Gastroesophageal sphincter (tissue), 4 donors: ENCODE data around the gene ADGRB2. TPM values are rescaled to one million over a fixed set of nuclear protein-coding genes. Genes with fewer than 3 reads are reported as not detected.

Experiments used
- ATAC-seq: fragments of 150-250 bp; one replicate; pipeline ENCODE4 v1.9.1; 2016; ENCODE audit warnings: mild to moderate bottlenecking, moderate library complexity
- H3K27ac ChIP-seq, 4 donors: fragments of 200-600 bp; sonication (generic) in 3 of 4; 1 replicate in 3 of 4; 2 replicates in 1 of 4; pipeline ENCODE4 v1.5.1; 2016 to 2019
- H3K27me3 ChIP-seq: fragments of 200-600 bp; sonication (generic); one replicate; pipeline ENCODE4 v1.5.1; 2019
- H3K36me3 ChIP-seq, 2 donors: fragments of 200-600 bp; sonication (generic); one replicate each; pipeline ENCODE4 v1.5.1; 2019; ENCODE audit warnings: control low read depth in 1 of 2
- H3K4me1 ChIP-seq, 3 donors: fragments of 200-600 bp; sonication (generic); 1 replicate in 2 of 3; 2 replicates in 1 of 3; pipeline ENCODE4 v1.5.1; 2016 to 2019; ENCODE audit warnings: control low read depth in 2 of 3
- H3K4me3 ChIP-seq, 2 donors: fragments of 200-600 bp; sonication (generic); one replicate each; pipeline ENCODE4 v1.5.1; 2019; ENCODE audit warnings: mild to moderate bottlenecking in 1 of 2, moderate library complexity in 1 of 2
- H3K9me3 ChIP-seq, 3 donors: fragments of 200-600 bp; sonication (generic); one replicate each; pipeline ENCODE4 v1.5.1; 2017 to 2019; ENCODE audit warnings: control low read depth in 2 of 3
- CTCF ChIP-seq, 4 experiments: fragments of 200-600 bp in 2 of 4; fragments of 450-650 bp in 2 of 4; sonication (generic) in 1 of 4; IDR thresholded peaks; one replicate each; pipeline ENCODE4 v1.5.1; 2017 to 2019; ENCODE audit warnings: antibody characterized with exemption in 4 of 4, mild to moderate bottlenecking in 2 of 4, moderate library complexity in 2 of 4
- EP300 ChIP-seq: sonication (generic); formaldehyde crosslinking; IDR thresholded peaks from one replicate; pipeline ENCODE4 v1.6.1; 2017; ENCODE audit warnings: antibody characterized with exemption, mild to moderate bottlenecking
- POLR2A ChIP-seq, 2 donors: fragments of 450-650 bp; IDR thresholded peaks; one replicate each; pipeline ENCODE4 v1.6.1; 2017; ENCODE audit warnings: antibody characterized with exemption in 2 of 2, mild to moderate bottlenecking in 2 of 2, moderate library complexity in 1 of 2
- POLR2AphosphoS5 ChIP-seq: sonication (generic); formaldehyde crosslinking; IDR thresholded peaks from one replicate; pipeline ENCODE4 v1.6.1; 2017; ENCODE audit warnings: antibody characterized with exemption
- WGBS, 2 donors: methylation state at CpG; one replicate each; pipeline ENCODE4 v1.1.5; 2018; ENCODE audit warnings: low coverage in 1 of 2; 5-methylcytosine and 5-hydroxymethylcytosine counted together
- total RNA-seq, 4 donors: library from RNA; depleted of rRNA; stranded (reverse); fragments of >200 nt; gene quantifications; one replicate each; pipeline ENCODE4 v1.1.0, GENCODE V29; 2016

Gene ADGRB2
- total RNA-seq, 4 donors from 2014 or later, result 1.7 to 6.0 (median 3.2) TPM

- no peaks in the 10 kb centered on the region for H3K9me3 ChIP-seq
- WGBS, 2 donors, result 100% methylated on average over 1 of the region's 3 CpGs; no CpG with 5 or more reads in 1 of the 2 donors
- no peak for TF ChIP-seq CTCF (IDR thresholded peaks at IDR 0.05)
- TF ChIP-seq POLR2A (IDR thresholded peaks at IDR 0.05), result no peak
- TF ChIP-seq POLR2AphosphoS5, result no peak
- TF ChIP-seq EP300, result no peak
- peaks cover 0 to 33% (median 10%) of the 10 kb centered on the region in 3 donors for H3K4me1 ChIP-seq
- H3K27me3 ChIP-seq, result peaks cover 3% of the 10 kb centered on the region
- no peak overlapping the region for H3K27ac ChIP-seq
- H3K4me3 ChIP-seq, result no peak overlapping the region
- ATAC-seq, result no peak
- H3K36me3 ChIP-seq, result no peaks in the 10 kb centered on the region
Measured at GRCh38 chr1:31783846-31784245, 19.7 kb upstream of the ADGRB2 start.

GRCh38 chr1:31782421-31783410 lies 18.6 kb upstream of the ADGRB2 start:
- ATAC-seq, result peak; percentile 33
- Histone ChIP-seq H3K27ac (no peak overlapping the region), H3K27me3 (peaks cover 15% of the 10 kb centered on the region), H3K4me3 (no peak overlapping the region), H3K36me3 (no peaks in the 10 kb centered on the region), H3K9me3 (no peaks in the 10 kb centered on the region), H3K4me1 (peaks cover 0 to 22% (median 10%) of the 10 kb centered on the region in 3 donors)
- 44 to 49% methylated on average over 7 to 8 of the region's 12 CpGs for WGBS, 2 donors
- no peak for TF ChIP-seq POLR2AphosphoS5
- no peak for TF ChIP-seq CTCF (IDR thresholded peaks at IDR 0.05)
- TF ChIP-seq POLR2A (IDR thresholded peaks at IDR 0.05), result no peak
- no peak for TF ChIP-seq EP300

- 60% methylated on average over 1 of the region's 18 CpGs; no CpG with 5 or more reads in 1 of the 2 donors for WGBS, 2 donors
- Histone ChIP-seq H3K36me3 (no peaks in the 10 kb centered on the region), H3K4me1 (peaks cover 0 to 20% (median 10%) of the 10 kb centered on the region in 3 donors), H3K9me3 (no peaks in the 10 kb centered on the region), H3K27me3 (peaks cover 23% of the 10 kb centered on the region), H3K27ac (no peak overlapping the region), H3K4me3 (no peak overlapping the region)
- ATAC-seq, result no peak
- TF ChIP-seq EP300, result no peak
- no peak for TF ChIP-seq CTCF (IDR thresholded peaks at IDR 0.05)
- no peak for TF ChIP-seq POLR2A (IDR thresholded peaks at IDR 0.05)
- no peak for TF ChIP-seq POLR2AphosphoS5
Measured at GRCh38 chr1:31781756-31782371, 17.7 kb upstream of the ADGRB2 start.

- no peak for ATAC-seq
- peaks cover 29% of the 10 kb centered on the region for H3K27me3 ChIP-seq
- H3K36me3 ChIP-seq, result no peaks in the 10 kb centered on the region
- H3K4me3 ChIP-seq, result no peak overlapping the region
- no peak for TF ChIP-seq EP300
- no peak for TF ChIP-seq POLR2AphosphoS5
- no peak for TF ChIP-seq POLR2A (IDR thresholded peaks at IDR 0.05)
- TF ChIP-seq CTCF (IDR thresholded peaks at IDR 0.05), result no peak
- H3K27ac ChIP-seq, result no peak overlapping the region
- no peaks in the 10 kb centered on the region for H3K9me3 ChIP-seq
- 20 to 66% methylated on average over 2 to 4 of the region's 7 CpGs for WGBS, 2 donors
- H3K4me1 ChIP-seq, result peaks cover 0 to 20% (median 10%) of the 10 kb centered on the region in 3 donors
Measured at GRCh38 chr1:31781138-31781755, 17.1 kb upstream of the ADGRB2 start.
